BJ (cell line): Measurements from ENCODE around the gene ARHGDIA. TPM values are rescaled to one million over a fixed set of nuclear protein-coding genes. Genes with fewer than 3 reads are reported as not detected.

Source experiments
- CTCF ChIA-PET: fragments of 350-600 bp; formaldehyde crosslinking; extraction: SDS; loops from one replicate; lab custom pipeline; 2021; ENCODE audit warnings: antibody characterized with exemption, inconsistent platforms; lab: Yijun Ruan, JAX
- POLR2A ChIA-PET: fragments of 300-600 bp; sonication (Branson Sonifier 250); formaldehyde crosslinking; extraction: SDS; loops from one replicate; lab custom pipeline; 2021; ENCODE audit warnings: antibody characterized with exemption; lab: Charles Lee
- DNase-seq: peaks from one replicate; pipeline ENCODE4 v3.0.0-alpha.2; 2011; ENCODE audit warnings: low read depth
- H3K27me3 ChIP-seq: 2 replicates; pipeline ENCODE4 v1.6.0; 2011; ENCODE audit warnings: low read length; ENCODE audit not compliant: control insufficient read depth, insufficient read depth
- H3K36me3 ChIP-seq: 2 replicates; pipeline ENCODE4 v1.5.1; 2011; ENCODE audit warnings: low read length; ENCODE audit not compliant: control insufficient read depth, insufficient read depth
- H3K4me3 ChIP-seq: 2 replicates; pipeline ENCODE4 v1.5.1; 2011; ENCODE audit warnings: low read depth, mild to moderate bottlenecking, control low read depth, low read length
- CTCF ChIP-seq: IDR thresholded peaks from 2 replicates; pipeline ENCODE4 v1.5.1; 2011; ENCODE audit warnings: low read depth, mild to moderate bottlenecking, control low read depth, inconsistent platforms, low read length, moderate library complexity; ENCODE audit not compliant: insufficient read depth
- polyA plus RNA-seq: library from polyadenylated mRNA; depleted of rRNA; stranded (reverse); fragments of >200 nt; gene quantifications from 2 replicates; pipeline ENCODE4 v1.2.3, GENCODE V29; 2011

ARHGDIA gene
- polyA plus RNA-seq, 1 experiment, result 163 TPM

GRCh38 chr17:81844327-81844851, 26.7 kb downstream of the ARHGDIA start:
- Histone ChIP-seq H3K36me3 (peaks cover 45% of the 10 kb centered on the region), H3K4me3 (no peak overlapping the region), H3K27me3 (no peaks in the 10 kb centered on the region)
- no peak for DNase-seq
- ChIA-PET CTCF (no interaction called here), POLR2A (no interaction called here)
- no peak for TF ChIP-seq CTCF

- H3K27me3 ChIP-seq, result no peaks in the 10 kb centered on the region
- H3K4me3 ChIP-seq, result no peak overlapping the region
- peaks cover 43% of the 10 kb centered on the region for H3K36me3 ChIP-seq
- DNase-seq, result no peak
- CTCF ChIA-PET, result interaction anchor here (1.0 kb wide), 1 partner anchor 16 kb away, joined by 3 read pairs; no protein-coding TSS in a partner anchor
- no peak for TF ChIP-seq CTCF
- POLR2A ChIA-PET, result no interaction called here
Observed at GRCh38 chr17:81843713-81844326, 27.3 kb downstream of the ARHGDIA start.

- Histone ChIP-seq H3K27me3 (no peaks in the 10 kb centered on the region), H3K4me3 (no peak overlapping the region), H3K36me3 (peaks cover 42% of the 10 kb centered on the region)
- no peak for TF ChIP-seq CTCF
- no peak for DNase-seq
- POLR2A ChIA-PET, result interaction anchor here (0.5 kb wide), 1 partner anchor 14 kb away, joined by 14 read pairs; no protein-coding TSS in a partner anchor
- CTCF ChIA-PET, result interaction anchor here (1.0 kb wide), 1 partner anchor 17 kb away, joined by 3 read pairs; no protein-coding TSS in a partner anchor
Observed at GRCh38 chr17:81842725-81843504, 28.2 kb downstream of the ARHGDIA start.

GRCh38 chr17:81842378-81842724, 28.8 kb downstream of the ARHGDIA start:
- TF ChIP-seq CTCF, result no peak
- H3K36me3 ChIP-seq, result peaks cover 40% of the 10 kb centered on the region
- no peak for DNase-seq
- ChIA-PET POLR2A (no interaction called here), CTCF (no interaction called here)
- H3K4me3 ChIP-seq, result no peak overlapping the region
- no peaks in the 10 kb centered on the region for H3K27me3 ChIP-seq

GRCh38 chr17:81841866-81842265, 29.3 kb downstream of the ARHGDIA start:
- no peaks in the 10 kb centered on the region for H3K27me3 ChIP-seq
- TF ChIP-seq CTCF, result no peak
- H3K36me3 ChIP-seq, result peaks cover 36% of the 10 kb centered on the region
- CTCF ChIA-PET, result no interaction called here
- DNase-seq, result no peak
- POLR2A ChIA-PET, result no interaction called here
- no peak overlapping the region for H3K4me3 ChIP-seq
